Upper lobe of left lung (tissue), 6 donors: ENCODE results near the gene CDH13. TPM values are rescaled to one million over a fixed set of nuclear protein-coding genes. Genes with fewer than 3 reads are reported as not detected.

Source experiments
- ATAC-seq, 2 donors: fragments of 200-7000 bp; cut with Tn5 transposase; one replicate each; pipeline ENCODE4 v1.9.1; 2022; ENCODE audit warnings: mild to moderate bottlenecking in 2 of 2, moderate library complexity in 2 of 2; ENCODE audit not compliant: low FRiP score in 2 of 2
- DNase-seq, 2 donors: peaks; one replicate each; pipeline ENCODE4 v3.0.0-alpha.2; 2019 to 2020
- H3K27ac ChIP-seq, 4 donors: fragments of 200-600 bp; sonication (generic); one replicate each; pipeline ENCODE4 v1.5.1; 2016 to 2019
- H3K27me3 ChIP-seq, 4 donors: fragments of 200-600 bp; sonication (generic); one replicate each; pipeline ENCODE4 v1.5.1; 2017 to 2019
- H3K36me3 ChIP-seq, 4 donors: fragments of 200-600 bp; sonication (generic); one replicate each; pipeline ENCODE4 v1.5.1; 2016 to 2019
- H3K4me1 ChIP-seq, 4 donors: fragments of 200-600 bp; sonication (generic); one replicate each; pipeline ENCODE4 v1.5.1; 2018 to 2019
- H3K4me3 ChIP-seq, 4 donors: fragments of 200-600 bp; sonication (generic); one replicate each; pipeline ENCODE4 v1.5.1; 2017 to 2019; ENCODE audit warnings: mild to moderate bottlenecking in 2 of 4, moderate library complexity in 1 of 4
- H3K9me3 ChIP-seq, 4 donors: fragments of 200-600 bp; sonication (generic); one replicate each; pipeline ENCODE4 v1.5.1; 2018 to 2019
- CTCF ChIP-seq, 6 experiments: fragments of 450-650 bp in 4 of 6; fragments of 200-600 bp in 2 of 6; sonication (generic) in 2 of 6; IDR thresholded peaks; one replicate each; pipeline ENCODE4 v1.5.1; 2016 to 2019; ENCODE audit warnings: antibody characterized with exemption in 6 of 6
- EP300 ChIP-seq, 4 donors: sonication (generic); formaldehyde crosslinking; IDR thresholded peaks; one replicate each; pipeline ENCODE4 v1.5.1; 2017; ENCODE audit warnings: antibody characterized with exemption in 4 of 4, control low read depth in 2 of 4
- POLR2A ChIP-seq, 4 donors: fragments of 450-650 bp; IDR thresholded peaks; one replicate each; pipeline ENCODE4 v1.5.1; 2016 to 2017; ENCODE audit warnings: antibody characterized with exemption in 4 of 4, mild to moderate bottlenecking in 2 of 4
- POLR2AphosphoS5 ChIP-seq, 2 donors: sonication (generic); formaldehyde crosslinking; IDR thresholded peaks; one replicate each; pipeline ENCODE4 v1.5.1; 2017; ENCODE audit warnings: antibody characterized with exemption in 2 of 2
- WGBS, 2 donors: methylation state at CpG; one replicate each; pipeline ENCODE4 v1.1.5; 2017 to 2018; 5-methylcytosine and 5-hydroxymethylcytosine counted together
- total RNA-seq, 6 donors: library from RNA; depleted of rRNA in 4 of 6; stranded (reverse); fragments of >200 nt in 4 of 6; gene quantifications; one replicate each; pipeline versions ENCODE4 v1.1.0 to v1.2.1, GENCODE V29; 2016 to 2021
- donor health status: DM: no; HTN: no; CAD: no; lungs with moderate emphysema.
- donor health status: DM: no; HTN: yes; CAD: no; lungs with severe emphysema.

Gene CDH13
- total RNA-seq, 6 donors from 2014 or later: 11.3 to 39.8 (median 19.9) TPM

GRCh38 chr16:82752172-82752571, 125.4 kb downstream of the CDH13 start:
- Histone ChIP-seq H3K4me3 (no peak overlapping the region), H3K36me3 (no peaks in the 10 kb centered on the region), H3K9me3 (no peaks in the 10 kb centered on the region), H3K27me3 (no peaks in the 10 kb centered on the region), H3K27ac (no peak overlapping the region), H3K4me1 (peaks cover 0 to 4% (median 0%) of the 10 kb centered on the region in 4 donors)
- DNase-seq: no peak
- TF ChIP-seq POLR2A (IDR thresholded peaks at IDR 0.05) (no peak), POLR2AphosphoS5 (IDR thresholded peaks at IDR 0.05) (no peak), CTCF (IDR thresholded peaks at IDR 0.05) (no peak), EP300 (IDR thresholded peaks at IDR 0.05) (no peak)
- 92 to 98% methylated on average over 5 of the region's 5 CpGs for WGBS, 2 donors
- no peak for ATAC-seq

- TF ChIP-seq CTCF (IDR thresholded peaks at IDR 0.05) (no peak), EP300 (IDR thresholded peaks at IDR 0.05) (no peak), POLR2AphosphoS5 (IDR thresholded peaks at IDR 0.05) (no peak), POLR2A (IDR thresholded peaks at IDR 0.05) (no peak)
- WGBS, 2 donors: 95 to 96% methylated on average over 4 of the region's 4 CpGs
- no peak for ATAC-seq
These were observed 127.1 kb downstream of the CDH13 start for GRCh38 chr16:82753821-82754220.

GRCh38 chr16:82754716-82755513, 128.1 kb downstream of the CDH13 start:
- Histone ChIP-seq H3K36me3 (no peaks in the 10 kb centered on the region), H3K27ac (no peak overlapping the region), H3K4me3 (no peak overlapping the region), H3K27me3 (no peaks in the 10 kb centered on the region), H3K4me1 (peaks cover 0 to 4% (median 0%) of the 10 kb centered on the region in 4 donors), H3K9me3 (no peaks in the 10 kb centered on the region)
- ATAC-seq (no peak), DNase-seq (no peak)
- 82 to 88% methylated on average over 3 of the region's 3 CpGs for WGBS, 2 donors
- TF ChIP-seq EP300 (IDR thresholded peaks at IDR 0.05) (peak in 1 of 4 donors; percentile 23), POLR2AphosphoS5 (IDR thresholded peaks at IDR 0.05) (no peak)

More at GRCh38 chr16:82753821-82754220, 127.1 kb downstream of the CDH13 start:
- Histone ChIP-seq H3K27ac (no peak overlapping the region), H3K9me3 (no peaks in the 10 kb centered on the region), H3K36me3 (no peaks in the 10 kb centered on the region), H3K4me1 (peaks cover 0 to 4% (median 0%) of the 10 kb centered on the region in 4 donors), H3K27me3 (no peaks in the 10 kb centered on the region), H3K4me3 (no peak overlapping the region)
- no peak for DNase-seq

GRCh38 chr16:82755570-82756282, 129.0 kb downstream of the CDH13 start:
- no peaks in the 10 kb centered on the region for H3K36me3 ChIP-seq
- H3K4me3 ChIP-seq: no peak overlapping the region
- H3K27me3 ChIP-seq: no peaks in the 10 kb centered on the region
- WGBS, 2 donors: 79% methylated on average over 4 of the region's 4 CpGs
- no peak for TF ChIP-seq POLR2A (IDR thresholded peaks at IDR 0.05)
- TF ChIP-seq CTCF (IDR thresholded peaks at IDR 0.05): no peak
- no peak for TF ChIP-seq POLR2AphosphoS5 (IDR thresholded peaks at IDR 0.05)
- TF ChIP-seq EP300 (IDR thresholded peaks at IDR 0.05): no peak
- H3K9me3 ChIP-seq: no peaks in the 10 kb centered on the region
- no peak for ATAC-seq
- peaks cover 0 to 4% (median 0%) of the 10 kb centered on the region in 4 donors for H3K4me1 ChIP-seq
- DNase-seq: no peak
- H3K27ac ChIP-seq: no peak overlapping the region

GRCh38 chr16:82756283-82756599, 129.5 kb downstream of the CDH13 start:
- TF ChIP-seq POLR2A (IDR thresholded peaks at IDR 0.05): no peak
- TF ChIP-seq POLR2AphosphoS5 (IDR thresholded peaks at IDR 0.05): no peak
- TF ChIP-seq EP300 (IDR thresholded peaks at IDR 0.05): no peak
- no peak for TF ChIP-seq CTCF (IDR thresholded peaks at IDR 0.05)
- WGBS, 2 donors: 63 to 70% methylated on average over 3 of the region's 3 CpGs
- peaks cover 0 to 7% (median 1%) of the 10 kb centered on the region in 4 donors for H3K4me1 ChIP-seq
- no peaks in the 10 kb centered on the region for H3K36me3 ChIP-seq
- H3K4me3 ChIP-seq: no peak overlapping the region
- H3K9me3 ChIP-seq: no peaks in the 10 kb centered on the region
- ATAC-seq (no peak), DNase-seq (no peak)
- H3K27ac ChIP-seq: no peak overlapping the region
- H3K27me3 ChIP-seq: no peaks in the 10 kb centered on the region
